ENCODE results near the gene ME3. TPM values are rescaled to one million over a fixed set of nuclear protein-coding genes. Genes with fewer than 3 reads are reported as not detected.

ME3 gene
- total RNA-seq, 5 donors from 2014 or later (not counting 1 experiment from before 2014, with no cell fraction given) = 2.2 to 5.0 (median 4.3) TPM

GRCh38 chr11:86510097-86510496, 162.3 kb downstream of the ME3 start:
- Mint-ChIP-seq H3K4me3 (no peak overlapping the region), H3K36me3 (no peaks in the 10 kb centered on the region), H3K27me3 (no peaks in the 10 kb centered on the region), H3K9me3 (no peaks in the 10 kb centered on the region), H3K27ac (no peak overlapping the region), H3K4me1 (peaks cover 0 to 2% (median 0%) of the 10 kb centered on the region in 3 donors)
- Histone ChIP-seq H3K36me3 (ENCODE audit: control insufficient read depth in 2 of 2, extremely low read depth in 1 of 2, insufficient read depth in 1 of 2, low read length in 1 of 2) (no peaks in the 10 kb centered on the region), H3K27me3 (replicated peaks in 1 of 2; ENCODE audit: control insufficient read depth in 2 of 2, extremely low read depth in 1 of 2, insufficient read depth in 2 of 2, low read length in 1 of 2) (peaks cover 0 to 3% of the 10 kb centered on the region in 2 experiments), H3K4me3 (ENCODE audit: control insufficient read depth in 1 of 2, extremely low read depth in 1 of 2, low read length in 1 of 2) (no peak overlapping the region), H3K27ac (ENCODE audit: low read length) (no peak overlapping the region), H3K4me1 (ENCODE audit: control insufficient read depth in 1 of 2, extremely low read depth in 1 of 2, insufficient read depth in 2 of 2, low read length in 2 of 2) (peaks cover 0 to 3% of the 10 kb centered on the region in 2 experiments), H3K9me3 (no peaks in the 10 kb centered on the region)
- ChIA-PET POLR2A (no interaction called here), CTCF (interaction anchor here in 1 of 2 donors (0.5 kb wide), 1 partner anchor 47 kb away, joined by 3 read pairs; no protein-coding TSS in a partner anchor)
- ATAC-seq (replicated peaks in 1 of 4) (no peak), DNase-seq (no peak)
- WGBS (ENCODE audit: insufficient coverage) = 75% methylated on average over 1 of the region's 2 CpGs

GRCh38 chr11:86509588-86509974, 162.8 kb downstream of the ME3 start:
- Mint-ChIP-seq H3K36me3 (no peaks in the 10 kb centered on the region), H3K4me1 (peaks cover 0 to 2% (median 0%) of the 10 kb centered on the region in 3 donors), H3K9me3 (no peaks in the 10 kb centered on the region), H3K27ac (no peak overlapping the region), H3K4me3 (no peak overlapping the region), H3K27me3 (no peaks in the 10 kb centered on the region)
- ChIA-PET CTCF (interaction anchor here (0.5 to 0.6 kb wide), 2 partner anchors 46 to 1043 kb away, joined by 3 read pairs; no protein-coding TSS in a partner anchor), POLR2A (no interaction called here)
- Histone ChIP-seq H3K27me3 (replicated peaks in 1 of 2; ENCODE audit: control insufficient read depth in 2 of 2, extremely low read depth in 1 of 2, insufficient read depth in 2 of 2, low read length in 1 of 2) (peaks cover 0 to 3% of the 10 kb centered on the region in 2 experiments), H3K4me3 (ENCODE audit: control insufficient read depth in 1 of 2, extremely low read depth in 1 of 2, low read length in 1 of 2) (no peak overlapping the region), H3K27ac (ENCODE audit: low read length) (no peak overlapping the region), H3K4me1 (ENCODE audit: control insufficient read depth in 1 of 2, extremely low read depth in 1 of 2, insufficient read depth in 2 of 2, low read length in 2 of 2) (peaks cover 0 to 6% of the 10 kb centered on the region in 2 experiments), H3K36me3 (ENCODE audit: control insufficient read depth in 2 of 2, extremely low read depth in 1 of 2, insufficient read depth in 1 of 2, low read length in 1 of 2) (no peaks in the 10 kb centered on the region), H3K9me3 (no peaks in the 10 kb centered on the region)
- ATAC-seq (replicated peaks in 1 of 4) (no peak), DNase-seq (no peak)
- WGBS (ENCODE audit: insufficient coverage) = no CpG with 5 or more reads among the region's 2 CpGs

- Histone ChIP-seq H3K27ac (ENCODE audit: low read length) (no peak overlapping the region), H3K4me1 (ENCODE audit: control insufficient read depth in 1 of 2, extremely low read depth in 1 of 2, insufficient read depth in 2 of 2, low read length in 2 of 2) (peaks cover 0 to 13% of the 10 kb centered on the region in 2 experiments), H3K27me3 (replicated peaks in 1 of 2; ENCODE audit: control insufficient read depth in 2 of 2, extremely low read depth in 1 of 2, insufficient read depth in 2 of 2, low read length in 1 of 2) (peaks cover 0 to 3% of the 10 kb centered on the region in 2 experiments), H3K4me3 (ENCODE audit: control insufficient read depth in 1 of 2, extremely low read depth in 1 of 2, low read length in 1 of 2) (no peak overlapping the region), H3K36me3 (ENCODE audit: control insufficient read depth in 2 of 2, extremely low read depth in 1 of 2, insufficient read depth in 1 of 2, low read length in 1 of 2) (no peaks in the 10 kb centered on the region), H3K9me3 (no peaks in the 10 kb centered on the region)
- H3K4me3 Mint-ChIP-seq = no peak overlapping the region
- H3K27me3 Mint-ChIP-seq = no peaks in the 10 kb centered on the region
- POLR2A ChIA-PET = no interaction called here
- no peak overlapping the region for H3K27ac Mint-ChIP-seq
- no peaks in the 10 kb centered on the region for H3K36me3 Mint-ChIP-seq
- H3K4me1 Mint-ChIP-seq = no peaks in the 10 kb centered on the region
- DNase-seq (no peak), ATAC-seq (replicated peaks in 1 of 4) (no peak)
- WGBS (ENCODE audit: insufficient coverage) = 90% methylated on average over 1 of the region's 6 CpGs
- H3K9me3 Mint-ChIP-seq = no peaks in the 10 kb centered on the region
- CTCF ChIA-PET = interaction anchor here in 1 of 2 donors (0.6 kb wide), 1 partner anchor 1044 kb away, joined by 3 read pairs; no protein-coding TSS in a partner anchor
Observed at GRCh38 chr11:86508604-86509587, 163.5 kb downstream of the ME3 start.

GRCh38 chr11:86507249-86507845, 165.1 kb downstream of the ME3 start:
- no peaks in the 10 kb centered on the region for H3K36me3 ChIP-seq (ENCODE audit: control insufficient read depth in 2 of 2, extremely low read depth in 1 of 2, insufficient read depth in 1 of 2, low read length in 1 of 2)
- ChIA-PET POLR2A (no interaction called here), CTCF (interaction anchor here in 1 of 2 donors (0.5 to 1.1 kb wide), 3 partner anchors 17 to 961 kb away, joined by 3 to 7 read pairs (median 3); no protein-coding TSS in a partner anchor)
- ATAC-seq (replicated peaks in 1 of 4) = no peak
- H3K9me3 Mint-ChIP-seq = no peaks in the 10 kb centered on the region
- peaks cover 0 to 3% (median 0%) of the 10 kb centered on the region in 3 donors for H3K4me1 Mint-ChIP-seq
- no peaks in the 10 kb centered on the region for H3K9me3 ChIP-seq
- no peak overlapping the region for H3K27ac ChIP-seq (ENCODE audit: low read length)
- H3K4me3 ChIP-seq (ENCODE audit: control insufficient read depth in 1 of 2, extremely low read depth in 1 of 2, low read length in 1 of 2) = no peak overlapping the region
- H3K27me3 ChIP-seq (replicated peaks in 1 of 2; ENCODE audit: control insufficient read depth in 2 of 2, extremely low read depth in 1 of 2, insufficient read depth in 2 of 2, low read length in 1 of 2) = peaks cover 0 to 3% of the 10 kb centered on the region in 2 experiments
- no peaks in the 10 kb centered on the region for H3K27me3 Mint-ChIP-seq
- WGBS (ENCODE audit: insufficient coverage) = no CpG with 5 or more reads among the region's 4 CpGs
- DNase-seq = no peak
- H3K36me3 Mint-ChIP-seq = no peaks in the 10 kb centered on the region
- no peak overlapping the region for H3K27ac Mint-ChIP-seq
- H3K4me3 Mint-ChIP-seq = no peak overlapping the region
- peaks cover 0 to 24% of the 10 kb centered on the region in 2 experiments for H3K4me1 ChIP-seq (ENCODE audit: control insufficient read depth in 1 of 2, extremely low read depth in 1 of 2, insufficient read depth in 2 of 2, low read length in 2 of 2)

GRCh38 chr11:86506235-86506634, 166.2 kb downstream of the ME3 start:
- DNase-seq = no peak
- Histone ChIP-seq H3K27ac (ENCODE audit: low read length) (no peak overlapping the region), H3K27me3 (replicated peaks in 1 of 2; ENCODE audit: control insufficient read depth in 2 of 2, extremely low read depth in 1 of 2, insufficient read depth in 2 of 2, low read length in 1 of 2) (peaks cover 0 to 3% of the 10 kb centered on the region in 2 experiments), H3K4me1 (ENCODE audit: control insufficient read depth in 1 of 2, extremely low read depth in 1 of 2, insufficient read depth in 2 of 2, low read length in 2 of 2) (peaks cover 0 to 24% of the 10 kb centered on the region in 2 experiments), H3K4me3 (ENCODE audit: control insufficient read depth in 1 of 2, extremely low read depth in 1 of 2, low read length in 1 of 2) (no peak overlapping the region), H3K36me3 (ENCODE audit: control insufficient read depth in 2 of 2, extremely low read depth in 1 of 2, insufficient read depth in 1 of 2, low read length in 1 of 2) (no peaks in the 10 kb centered on the region), H3K9me3 (no peaks in the 10 kb centered on the region)
- CTCF ChIA-PET = no interaction called here
- Mint-ChIP-seq H3K27ac (no peak overlapping the region), H3K27me3 (no peaks in the 10 kb centered on the region), H3K9me3 (no peaks in the 10 kb centered on the region), H3K36me3 (no peaks in the 10 kb centered on the region), H3K4me1 (peaks cover 0 to 3% (median 0%) of the 10 kb centered on the region in 3 donors), H3K4me3 (no peak overlapping the region)
- 100% methylated on average over 1 of the region's 3 CpGs for WGBS (ENCODE audit: insufficient coverage)
- POLR2A ChIA-PET = no interaction called here
- no peak for ATAC-seq (replicated peaks in 1 of 4)

GRCh38 chr11:86503131-86503530, 169.3 kb downstream of the ME3 start:
- H3K9me3 ChIP-seq = no peaks in the 10 kb centered on the region
- 100% methylated on average over 4 of the region's 4 CpGs for WGBS (ENCODE audit: insufficient coverage)
- Mint-ChIP-seq H3K27me3 (peaks cover 0 to 3% of the 10 kb centered on the region in 2 donors), H3K4me1 (peaks cover 0 to 3% (median 0%) of the 10 kb centered on the region in 3 donors), H3K36me3 (no peaks in the 10 kb centered on the region), H3K27ac (no peak overlapping the region), H3K9me3 (no peaks in the 10 kb centered on the region), H3K4me3 (no peak overlapping the region)
- DNase-seq = no peak
- H3K4me1 ChIP-seq (ENCODE audit: control insufficient read depth in 1 of 2, extremely low read depth in 1 of 2, insufficient read depth in 2 of 2, low read length in 2 of 2) = peaks cover 0 to 34% of the 10 kb centered on the region in 2 experiments
- H3K27me3 ChIP-seq (replicated peaks in 1 of 2; ENCODE audit: control insufficient read depth in 2 of 2, extremely low read depth in 1 of 2, insufficient read depth in 2 of 2, low read length in 1 of 2) = peaks cover 0 to under 1% of the 10 kb centered on the region in 2 experiments
- ChIA-PET CTCF (no interaction called here), POLR2A (no interaction called here)
- H3K4me3 ChIP-seq (ENCODE audit: control insufficient read depth in 1 of 2, extremely low read depth in 1 of 2, low read length in 1 of 2) = no peak overlapping the region
- no peaks in the 10 kb centered on the region for H3K36me3 ChIP-seq (ENCODE audit: control insufficient read depth in 2 of 2, extremely low read depth in 1 of 2, insufficient read depth in 1 of 2, low read length in 1 of 2)
- no peak for ATAC-seq (replicated peaks in 1 of 4)
- H3K27ac ChIP-seq (ENCODE audit: low read length) = no peak overlapping the region

Data from T-cell (primary cell).